ENCODE results near the gene FCHSD1.
"Not testable (repeated sequence)": the region's sequence is repeated elsewhere in the genome, so short reads cannot be mapped to it uniquely, and the experiment has no call there.

The FCHSD1 gene

GRCh38 chr5:141630570-141631140 lies 20.6 kb downstream of the FCHSD1 start:
- H3K27ac Mint-ChIP-seq: no peak overlapping the region
- H3K4me1 Mint-ChIP-seq: peaks cover 31 to 57% of the 10 kb centered on the region in 2 donors
- no peaks in the 10 kb centered on the region for H3K9me3 Mint-ChIP-seq
- peaks cover 42 to 52% of the 10 kb centered on the region in 2 donors for H3K36me3 Mint-ChIP-seq
- no peak overlapping the region for H3K4me3 Mint-ChIP-seq
- H3K27me3 Mint-ChIP-seq: no peaks in the 10 kb centered on the region
- no peak for ATAC-seq (replicated peaks)
- no peak for DNase-seq

GRCh38 chr5:141628175-141628788 lies 22.9 kb downstream of the FCHSD1 start:
- H3K27me3 Mint-ChIP-seq: no peaks in the 10 kb centered on the region
- peaks cover 21 to 47% of the 10 kb centered on the region in 2 donors for H3K4me1 Mint-ChIP-seq
- no peaks in the 10 kb centered on the region for H3K9me3 Mint-ChIP-seq
- H3K4me3 Mint-ChIP-seq: no peak overlapping the region
- peaks cover 52 to 64% of the 10 kb centered on the region in 2 donors for H3K36me3 Mint-ChIP-seq
- DNase-seq: no peak
- ATAC-seq (replicated peaks): no peak
- no peak overlapping the region for H3K27ac Mint-ChIP-seq

GRCh38 chr5:141623611-141624010 lies 27.6 kb downstream of the FCHSD1 start:
- Mint-ChIP-seq H3K36me3 (peaks cover 49 to 62% of the 10 kb centered on the region in 2 donors), H3K27me3 (no peaks in the 10 kb centered on the region), H3K4me3 (peak overlapping the region; percentile 26 to 58), H3K27ac (peak overlapping the region; percentile 91), H3K4me1 (peaks cover 29 to 67% of the 10 kb centered on the region in 2 donors), H3K9me3 (no peaks in the 10 kb centered on the region)
- no peak for ATAC-seq (replicated peaks)
- no peak for DNase-seq

- H3K4me3 Mint-ChIP-seq: peak overlapping the region; percentile 26 to 58
- peak; percentile 79 to 82 for ATAC-seq (replicated peaks)
- H3K36me3 Mint-ChIP-seq: peaks cover 45 to 61% of the 10 kb centered on the region in 2 donors
Measured at GRCh38 chr5:141623186-141623585, 28.0 kb downstream of the FCHSD1 start.

GRCh38 chr5:141618804-141619554 lies 32.2 kb downstream of the FCHSD1 start, which contains the start of gene DIAPH1:
DIAPH1 (minus strand) TSS chr5:141619000; CDS start chr5:141618914, 86 bp downstream.
- peak within 1 kb of the TSS; percentile 91 for H3K27ac Mint-ChIP-seq
- H3K4me1 Mint-ChIP-seq: peaks cover 38 to 69% of the 10 kb centered on the region in 2 donors
- H3K9me3 Mint-ChIP-seq: no peaks in the 10 kb centered on the region
- DNase-seq (peak; percentile 96), ATAC-seq (replicated peaks) (peak; percentile 85 to 90)
- peaks cover 31 to 49% of the 10 kb centered on the region in 2 donors for H3K36me3 Mint-ChIP-seq
- H3K27me3 Mint-ChIP-seq: no peaks in the 10 kb centered on the region
- peak within 1 kb of the TSS; percentile 89 to 93 for H3K4me3 Mint-ChIP-seq

More at GRCh38 chr5:141623186-141623585, 28.0 kb downstream of the FCHSD1 start:
- no peaks in the 10 kb centered on the region for H3K9me3 Mint-ChIP-seq
- peak overlapping the region; percentile 91 for H3K27ac Mint-ChIP-seq
- peaks cover 27 to 65% of the 10 kb centered on the region in 2 donors for H3K4me1 Mint-ChIP-seq
- H3K27me3 Mint-ChIP-seq: no peaks in the 10 kb centered on the region
- DNase-seq: peak; percentile 59

GRCh38 chr5:141618030-141618803 lies 33.0 kb downstream of the FCHSD1 start:
- H3K4me1 Mint-ChIP-seq: peaks cover 39 to 69% of the 10 kb centered on the region in 2 donors
- peaks cover 27 to 44% of the 10 kb centered on the region in 2 donors for H3K36me3 Mint-ChIP-seq
- DNase-seq (peak; percentile 51), ATAC-seq (replicated peaks) (peak; percentile 45 to 50)
- H3K27ac Mint-ChIP-seq: peak overlapping the region; percentile 91
- no peaks in the 10 kb centered on the region for H3K9me3 Mint-ChIP-seq
- no peaks in the 10 kb centered on the region for H3K27me3 Mint-ChIP-seq
- H3K4me3 Mint-ChIP-seq: peak overlapping the region; percentile 89 to 93

- H3K4me3 Mint-ChIP-seq: peak overlapping the region; percentile 89 to 93
- no peak for DNase-seq
- H3K9me3 Mint-ChIP-seq: no peaks in the 10 kb centered on the region
- no peak for ATAC-seq (replicated peaks)
- peaks cover 37 to 69% of the 10 kb centered on the region in 2 donors for H3K4me1 Mint-ChIP-seq
- H3K27me3 Mint-ChIP-seq: no peaks in the 10 kb centered on the region
- peaks cover 26 to 45% of the 10 kb centered on the region in 2 donors for H3K36me3 Mint-ChIP-seq
- H3K27ac Mint-ChIP-seq: peak overlapping the region; percentile 91
Measured at GRCh38 chr5:141617682-141618029, 33.6 kb downstream of the FCHSD1 start.

GRCh38 chr5:141617128-141617527 lies 34.1 kb downstream of the FCHSD1 start:
- Mint-ChIP-seq H3K4me3 (peak overlapping the region; percentile 89 to 93), H3K27ac (peak overlapping the region; percentile 91), H3K27me3 (no peaks in the 10 kb centered on the region), H3K9me3 (no peaks in the 10 kb centered on the region), H3K4me1 (peaks cover 37 to 68% of the 10 kb centered on the region in 2 donors), H3K36me3 (peaks cover 23 to 42% of the 10 kb centered on the region in 2 donors)
- DNase-seq (no peak), ATAC-seq (replicated peaks) (no peak)

- H3K4me1 Mint-ChIP-seq: peaks cover 34 to 64% of the 10 kb centered on the region in 2 donors
- H3K27ac Mint-ChIP-seq: no peak overlapping the region
- ATAC-seq (replicated peaks) (no peak), DNase-seq (no peak)
- H3K36me3 Mint-ChIP-seq: peaks cover 16 to 37% of the 10 kb centered on the region in 2 donors
- H3K9me3 Mint-ChIP-seq: no peaks in the 10 kb centered on the region
- H3K4me3 Mint-ChIP-seq: peak overlapping the region; percentile 89 to 93
- no peaks in the 10 kb centered on the region for H3K27me3 Mint-ChIP-seq
Measured at GRCh38 chr5:141615991-141616720, 35.1 kb downstream of the FCHSD1 start.

GRCh38 chr5:141613344-141613743 lies 37.9 kb downstream of the FCHSD1 start:
- Mint-ChIP-seq H3K9me3 (no peaks in the 10 kb centered on the region), H3K4me1 (peaks cover 35 to 74% of the 10 kb centered on the region in 2 donors), H3K27ac (no peak overlapping the region), H3K27me3 (no peaks in the 10 kb centered on the region), H3K36me3 (peaks cover 22 to 44% of the 10 kb centered on the region in 2 donors), H3K4me3 (peak overlapping the region in 1 of 2 donors; percentile 46)
- ATAC-seq (replicated peaks): no peak
- no peak for DNase-seq

- no peaks in the 10 kb centered on the region for H3K27me3 Mint-ChIP-seq
- peaks cover 22 to 36% of the 10 kb centered on the region in 2 donors for H3K36me3 Mint-ChIP-seq
- DNase-seq (no peak), ATAC-seq (replicated peaks) (no peak)
- peaks cover 30 to 77% of the 10 kb centered on the region in 2 donors for H3K4me1 Mint-ChIP-seq
- peak overlapping the region in 1 of 2 donors; percentile 8 for H3K4me3 Mint-ChIP-seq
- H3K27ac Mint-ChIP-seq: no peak overlapping the region
- no peaks in the 10 kb centered on the region for H3K9me3 Mint-ChIP-seq
Measured at GRCh38 chr5:141611289-141611688, 39.9 kb downstream of the FCHSD1 start.

GRCh38 chr5:141609921-141610320 lies 41.3 kb downstream of the FCHSD1 start:
- not testable (repeated sequence) for H3K27ac Mint-ChIP-seq; H3K4me3 Mint-ChIP-seq; ATAC-seq (replicated peaks); DNase-seq; H3K9me3 Mint-ChIP-seq; H3K27me3 Mint-ChIP-seq
- peaks cover 31 to 80% of the 10 kb centered on the region in 2 donors for H3K4me1 Mint-ChIP-seq
- H3K36me3 Mint-ChIP-seq: peaks cover 16 to 34% of the 10 kb centered on the region in 2 donors

GRCh38 chr5:141609044-141609443 lies 42.2 kb downstream of the FCHSD1 start:
- H3K4me3 Mint-ChIP-seq: no peak overlapping the region
- H3K27ac Mint-ChIP-seq: no peak overlapping the region
- ATAC-seq (replicated peaks) (no peak), DNase-seq (no peak)
- H3K9me3 Mint-ChIP-seq: no peaks in the 10 kb centered on the region
- H3K4me1 Mint-ChIP-seq: peaks cover 37 to 81% of the 10 kb centered on the region in 2 donors
- no peaks in the 10 kb centered on the region for H3K27me3 Mint-ChIP-seq
- H3K36me3 Mint-ChIP-seq: peaks cover 17 to 39% of the 10 kb centered on the region in 2 donors
